NCI-H1092 (cell line): ENCODE data around the gene OMA1.

Experiments used
- DNase-seq: peaks from one replicate; lab custom pipeline; 2025; lab: John Stamatoyannopoulos, UW

The OMA1 gene

GRCh38 chr1:58459911-58460310 is 86.6 kb downstream of the OMA1 start:
- no peak for DNase-seq

GRCh38 chr1:58457023-58457635 is 89.4 kb downstream of the OMA1 start:
- no peak for DNase-seq

GRCh38 chr1:58456470-58456869 is 90.1 kb downstream of the OMA1 start:
- no peak for DNase-seq

GRCh38 chr1:58454807-58455206 is 91.7 kb downstream of the OMA1 start:
- no peak for DNase-seq

GRCh38 chr1:58454385-58454784 is 92.1 kb downstream of the OMA1 start:
- no peak for DNase-seq

GRCh38 chr1:58451560-58452191 is 94.8 kb downstream of the OMA1 start:
- DNase-seq = no peak

- DNase-seq = no peak
Observed at GRCh38 chr1:58447886-58448285, 98.6 kb downstream of the OMA1 start.

GRCh38 chr1:58447042-58447441 is 99.5 kb downstream of the OMA1 start:
- no peak for DNase-seq

- DNase-seq = no peak
Observed at GRCh38 chr1:58446368-58446767, 100.2 kb downstream of the OMA1 start.

GRCh38 chr1:58443986-58444868 is 102.3 kb downstream of the OMA1 start:
- DNase-seq = no peak

GRCh38 chr1:58442114-58442513 is 104.4 kb downstream of the OMA1 start:
- no peak for DNase-seq

- no peak for DNase-seq
Observed at GRCh38 chr1:58441699-58442098, 104.8 kb downstream of the OMA1 start.

- no peak for DNase-seq
Observed at GRCh38 chr1:58440696-58441095, 105.8 kb downstream of the OMA1 start.

- no peak for DNase-seq
Observed at GRCh38 chr1:58439946-58440345, 106.6 kb downstream of the OMA1 start.

GRCh38 chr1:58438468-58438867 is 108.1 kb downstream of the OMA1 start:
- DNase-seq = no peak

- no peak for DNase-seq
Observed at GRCh38 chr1:58437623-58438022, 108.9 kb downstream of the OMA1 start.

- DNase-seq = no peak
Observed at GRCh38 chr1:58436615-58437297, 109.8 kb downstream of the OMA1 start.

GRCh38 chr1:58435376-58435775 is 111.2 kb downstream of the OMA1 start:
- DNase-seq = no peak

- DNase-seq = no peak
Observed at GRCh38 chr1:58434607-58435006, 111.9 kb downstream of the OMA1 start.

GRCh38 chr1:58434181-58434580 is 112.3 kb downstream of the OMA1 start:
- DNase-seq = no peak

GRCh38 chr1:58432851-58433668 is 113.5 kb downstream of the OMA1 start:
- DNase-seq = no peak
